Kasumi-1 (cell line): ENCODE data around the gene RGS16.

Experiments
- DNase-seq, 2 experiments: peaks; one replicate each; lab custom pipeline; 2025; lab: John Stamatoyannopoulos, UW

RGS16 gene

DNA sequence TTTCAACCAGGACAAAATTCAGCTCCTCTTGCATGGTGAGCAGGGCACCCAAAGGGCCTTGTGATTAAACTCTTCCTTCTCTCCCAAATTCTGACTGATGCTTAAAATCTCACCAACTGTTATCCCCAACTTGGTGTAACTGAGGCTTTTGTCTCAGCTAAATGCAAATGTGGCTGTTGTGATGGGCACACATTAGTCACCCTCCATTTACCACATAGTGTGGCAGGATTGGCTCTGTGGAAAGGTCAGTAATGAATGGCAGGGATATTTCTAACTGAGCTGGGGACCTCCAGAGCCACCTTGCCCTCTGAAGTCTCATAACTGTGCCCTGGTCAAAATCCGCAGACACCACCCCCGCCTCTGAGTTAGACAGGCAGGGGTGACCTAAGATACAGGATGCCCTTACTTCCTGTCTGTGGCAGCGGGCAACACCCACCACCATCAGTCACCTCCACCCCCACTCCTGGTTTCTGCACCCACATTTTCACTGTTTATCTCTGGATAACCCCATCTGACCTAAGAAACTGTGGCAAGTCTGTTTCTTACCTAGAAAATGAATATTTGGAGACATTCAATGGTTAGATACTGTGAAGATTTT lies 25.4 kb upstream of the RGS16 start:
- DNase-seq: no peak

DNA sequence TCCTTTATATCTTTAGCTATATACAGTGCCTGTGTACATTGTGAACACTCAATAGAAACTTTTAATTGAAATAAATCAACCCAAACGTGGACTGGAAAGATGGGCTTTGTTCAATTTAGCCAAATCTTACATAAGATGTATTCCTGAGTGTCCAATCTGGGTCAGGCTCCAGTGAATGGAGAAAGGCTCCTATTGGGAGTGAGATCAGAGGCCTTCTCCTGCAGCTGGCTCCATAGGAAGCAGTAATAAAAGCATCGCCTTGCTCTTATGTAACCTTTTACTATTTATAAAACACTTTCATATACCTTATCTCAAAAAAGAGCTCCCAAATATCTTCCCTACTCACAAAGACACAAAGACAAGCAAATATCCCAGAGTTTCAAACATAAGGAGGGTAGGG lies 24.9 kb upstream of the RGS16 start:
- no peak for DNase-seq

DNA sequence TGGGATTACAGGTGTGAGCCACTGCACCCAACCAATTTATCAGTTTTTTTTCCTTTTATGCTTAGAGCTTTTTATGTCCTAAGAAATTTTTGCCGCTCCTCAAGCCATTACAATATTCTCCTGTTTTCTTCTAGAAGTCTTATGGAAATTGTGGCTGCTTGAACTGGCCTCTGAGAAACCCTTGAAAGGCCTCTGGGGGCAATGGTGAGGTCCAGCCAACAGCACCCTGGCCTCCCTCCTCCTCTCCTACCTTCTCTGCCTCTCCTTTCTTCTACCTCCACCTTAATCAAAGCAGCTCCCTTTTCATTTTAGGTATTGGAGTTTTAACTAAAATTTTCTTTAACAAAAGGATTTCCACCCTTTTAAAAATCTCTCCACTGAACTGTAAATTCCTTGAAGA lies 24.5 kb upstream of the RGS16 start:
- no peak for DNase-seq

DNA sequence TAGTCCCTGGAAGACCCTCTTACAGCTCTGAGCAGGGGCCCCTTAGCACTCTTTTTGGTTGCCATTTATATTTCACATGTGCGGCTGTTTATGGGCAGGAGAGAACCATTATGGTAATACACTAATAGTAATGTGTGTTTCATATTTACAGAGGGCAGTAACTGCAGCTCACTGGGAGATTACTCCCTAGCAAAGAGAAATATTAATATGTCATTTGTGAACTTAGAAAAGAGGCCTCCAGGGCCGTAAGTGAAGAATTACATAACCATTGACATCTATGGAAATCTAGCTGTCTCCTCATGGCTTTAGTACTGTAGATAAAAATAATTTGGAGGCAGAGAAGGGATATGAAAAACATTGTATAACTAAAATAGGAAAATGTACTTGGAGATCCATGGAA lies 23.4 kb upstream of the RGS16 start:
- no peak for DNase-seq

DNA sequence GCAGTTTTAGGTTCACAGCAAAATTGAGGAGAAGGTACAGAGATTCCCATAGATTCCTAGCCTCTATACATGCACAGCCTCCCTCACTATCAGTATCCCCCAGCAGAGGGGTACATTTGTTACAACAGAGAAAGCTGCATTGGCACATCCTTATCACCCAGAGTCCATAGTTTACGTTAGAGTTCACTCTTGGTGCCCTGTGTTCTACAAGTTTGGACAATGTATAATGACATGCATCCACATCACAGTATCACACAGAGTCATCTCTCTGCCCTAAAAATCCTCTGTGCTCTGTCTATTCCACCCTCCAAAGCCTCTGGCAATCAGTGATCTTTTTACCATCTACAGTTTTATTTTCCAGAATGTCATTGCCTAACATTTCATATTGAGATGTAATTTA lies 22.3 kb upstream of the RGS16 start:
- DNase-seq: no peak

DNA sequence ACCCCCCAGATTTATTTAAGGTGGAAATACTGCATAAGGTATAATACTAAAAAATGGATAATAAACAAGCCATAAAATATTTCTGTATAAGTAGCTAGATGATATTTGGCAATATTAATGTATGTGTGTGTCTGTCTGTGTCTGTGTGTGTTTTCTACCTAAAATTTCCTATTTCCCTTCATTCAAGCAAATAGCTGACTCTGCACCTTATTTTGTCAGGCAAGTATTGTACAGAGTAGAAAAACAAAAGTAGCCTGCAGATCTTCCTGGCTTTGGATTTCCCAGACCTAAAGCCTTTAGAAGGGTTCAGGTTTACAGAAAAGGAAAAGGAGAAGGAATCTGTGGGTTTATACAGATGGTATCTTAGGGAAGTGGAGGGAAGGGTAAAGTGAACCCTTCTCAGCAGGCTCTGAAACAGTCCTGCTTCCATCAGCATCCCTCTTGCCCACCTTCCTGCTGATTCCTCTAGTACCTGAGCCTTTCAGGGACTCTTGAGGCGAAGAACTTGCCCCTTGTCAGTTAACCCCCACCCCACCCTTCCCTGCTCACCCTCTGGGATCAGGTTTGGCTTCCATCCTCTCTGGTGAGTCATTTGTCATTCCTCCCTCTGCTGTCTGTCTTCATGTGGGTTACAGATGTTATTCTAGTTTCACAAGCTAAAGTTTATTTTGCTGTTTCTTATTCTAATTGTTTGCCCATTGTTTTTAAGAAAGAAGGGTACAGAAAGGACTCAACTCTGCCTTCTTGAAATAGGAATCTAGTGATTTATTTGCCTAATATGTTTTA lies 21.7 kb upstream of the RGS16 start:
- no peak for DNase-seq

DNA sequence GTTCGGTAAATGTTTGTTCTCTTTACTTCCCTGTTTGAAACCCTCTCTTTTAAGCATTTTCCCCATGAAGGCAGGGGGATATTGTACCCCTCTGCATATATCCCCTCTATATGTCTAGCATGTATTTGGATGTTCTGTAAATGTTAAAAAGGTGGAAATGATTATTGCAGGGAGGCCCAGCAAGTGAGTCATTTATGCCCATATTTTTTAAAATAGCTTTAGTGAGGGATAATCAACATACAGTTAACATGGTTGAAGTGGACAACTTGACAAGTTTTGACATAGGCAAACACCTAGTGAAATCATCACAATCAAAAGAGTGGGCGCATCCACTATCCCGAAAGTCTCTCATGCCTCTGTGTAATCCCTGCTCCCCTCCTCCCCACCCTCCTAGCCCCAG lies 20.8 kb upstream of the RGS16 start:
- no peak for DNase-seq

DNA sequence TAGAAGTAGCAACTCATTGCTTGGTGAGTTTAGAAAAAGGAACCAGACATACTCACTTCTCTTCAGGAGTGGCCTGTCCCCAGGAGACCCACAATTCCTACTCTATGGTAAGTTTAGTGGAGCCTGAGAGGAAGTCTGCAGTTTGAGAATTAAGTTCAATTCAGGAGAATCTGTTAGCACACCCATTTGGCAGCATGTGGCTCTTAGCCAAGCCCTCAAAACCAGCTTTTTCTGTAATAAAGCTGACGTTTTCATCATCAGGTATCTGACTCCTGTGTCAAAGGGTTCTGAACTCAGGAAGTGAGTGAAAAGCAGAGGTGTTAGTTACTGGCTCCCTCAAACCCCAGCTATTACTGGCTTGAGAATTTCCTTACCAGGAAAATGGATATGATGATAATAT lies 20.4 kb upstream of the RGS16 start:
- peak; percentile 12 to 21 for DNase-seq

DNA sequence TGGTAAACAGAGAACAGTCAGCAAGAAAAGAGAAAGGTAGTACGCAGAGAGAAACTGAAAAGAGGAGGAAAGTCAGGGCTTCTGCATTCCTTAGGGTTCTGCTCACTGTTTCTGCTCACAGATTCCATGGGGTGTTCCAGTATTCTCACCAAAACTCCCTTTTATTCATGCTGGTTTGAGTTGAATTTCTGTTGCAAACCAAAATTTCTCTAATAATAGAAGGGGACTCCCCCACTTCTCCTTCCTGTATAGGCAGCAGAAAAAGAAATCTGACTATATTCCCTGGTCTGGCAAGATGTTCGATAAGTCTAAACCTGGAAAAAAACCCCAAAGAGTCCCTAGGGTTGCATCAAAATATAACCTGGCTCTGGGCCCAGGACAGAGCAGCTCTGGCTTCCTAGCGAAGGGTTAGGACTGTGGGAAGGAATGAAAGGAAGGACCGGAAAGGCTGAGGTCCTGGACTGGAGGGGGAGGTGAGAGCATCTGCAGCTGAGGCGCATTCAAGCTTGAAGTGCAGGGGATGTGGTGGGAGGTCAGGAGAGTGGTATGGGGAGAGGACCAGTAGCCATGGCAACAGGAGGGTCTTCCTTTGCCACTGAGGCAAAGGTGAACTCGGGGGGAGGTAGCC lies 18.8 kb upstream of the RGS16 start:
- DNase-seq: no peak

DNA sequence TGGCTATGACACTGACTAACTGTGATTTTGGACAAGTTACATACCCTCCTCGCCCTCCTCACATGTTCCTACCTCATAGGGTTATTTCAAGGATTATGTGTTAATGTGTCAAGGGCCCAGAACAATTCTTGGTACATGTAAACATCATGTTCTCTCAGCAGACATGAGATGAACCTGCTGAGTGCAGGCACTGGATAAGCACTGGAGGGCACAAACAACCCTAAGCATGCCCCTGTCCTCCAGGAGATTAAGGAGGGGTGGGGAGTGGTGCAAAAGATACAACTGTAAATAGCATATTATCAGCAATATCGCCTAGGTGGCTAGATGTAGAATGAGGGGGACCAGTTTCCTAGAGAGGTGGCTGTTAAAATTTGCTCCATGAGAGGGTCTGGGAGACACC lies 17.7 kb upstream of the RGS16 start:
- no peak for DNase-seq

DNA sequence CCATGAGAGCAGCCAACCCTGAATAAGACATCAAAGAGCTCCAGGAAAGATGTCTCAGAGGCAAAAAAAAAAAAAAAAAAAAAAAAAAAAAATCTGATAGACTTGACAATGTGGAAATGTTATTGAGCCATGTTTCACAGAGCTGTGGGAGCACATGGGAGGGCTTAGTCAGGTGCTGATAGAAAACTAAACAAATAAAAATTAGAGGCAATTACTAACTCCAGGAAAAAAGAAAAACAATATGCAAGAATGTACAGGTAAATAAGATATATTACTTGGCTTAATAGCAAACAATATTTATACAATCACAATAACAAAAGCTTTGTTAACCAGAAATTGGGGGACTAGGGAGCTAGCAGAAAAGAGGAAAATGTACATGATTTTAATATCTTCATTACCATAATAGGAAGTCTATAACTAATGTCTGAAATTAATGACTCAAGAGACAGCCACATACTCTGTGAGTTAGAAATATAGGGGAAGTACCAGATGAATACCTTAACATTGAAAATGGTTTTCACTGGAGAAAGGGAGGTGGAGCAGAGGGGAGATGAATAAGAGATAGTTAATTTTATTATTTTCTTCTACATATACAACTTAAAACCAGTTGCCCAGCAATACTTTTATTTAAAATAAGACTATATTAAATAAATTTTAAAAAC lies 16.9 kb upstream of the RGS16 start:
- DNase-seq: no peak

DNA sequence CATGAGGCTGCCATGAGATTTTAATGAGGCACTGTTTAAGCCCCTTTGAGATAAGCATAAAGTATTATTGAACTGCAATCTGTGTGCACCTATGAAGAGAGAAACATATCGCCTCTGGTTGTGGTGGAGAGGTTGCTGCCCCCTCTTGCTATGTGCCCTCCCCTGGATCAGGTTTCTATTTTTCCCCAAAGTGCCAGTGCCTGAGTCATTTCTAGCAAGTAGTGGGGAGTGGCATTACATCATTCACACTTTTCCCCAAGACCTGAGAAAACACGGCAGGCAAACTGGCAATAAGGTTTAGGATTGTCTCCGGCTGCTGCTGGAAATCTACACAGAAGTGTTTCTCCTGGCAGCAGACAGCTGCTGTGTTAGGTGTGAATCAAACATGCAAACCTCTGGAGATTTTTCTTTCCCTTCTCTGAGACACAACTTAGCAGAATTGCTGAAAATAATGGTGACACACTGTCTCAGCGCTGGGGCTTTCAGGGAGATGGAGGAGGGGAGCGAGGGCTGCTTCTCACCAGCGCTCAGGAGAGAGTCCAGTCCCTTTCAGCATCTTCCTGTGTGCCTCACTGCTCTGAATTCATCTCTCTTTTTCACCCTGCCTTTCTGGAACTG lies 13.7 kb upstream of the RGS16 start:
- DNase-seq: no peak

DNA sequence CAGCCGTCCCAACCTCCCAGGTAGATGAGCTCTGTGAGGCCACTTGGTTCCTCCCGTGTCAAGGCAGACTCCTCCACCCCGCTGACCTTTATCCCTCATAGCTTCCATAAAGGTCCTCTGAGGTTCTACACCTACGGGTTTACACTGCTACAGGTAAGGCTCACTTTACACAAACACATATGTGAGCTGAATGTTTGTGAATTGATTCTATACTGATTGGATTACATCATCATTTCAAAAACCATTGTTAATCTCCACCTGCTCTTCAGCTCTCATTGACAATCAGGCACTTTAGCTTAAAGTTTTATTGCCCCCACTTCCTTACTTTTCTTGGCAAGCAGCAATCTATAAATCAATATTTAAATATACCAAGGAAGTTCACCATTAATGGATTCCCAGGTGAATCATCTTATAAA lies 12.8 kb upstream of the RGS16 start:
- no peak for DNase-seq

DNA sequence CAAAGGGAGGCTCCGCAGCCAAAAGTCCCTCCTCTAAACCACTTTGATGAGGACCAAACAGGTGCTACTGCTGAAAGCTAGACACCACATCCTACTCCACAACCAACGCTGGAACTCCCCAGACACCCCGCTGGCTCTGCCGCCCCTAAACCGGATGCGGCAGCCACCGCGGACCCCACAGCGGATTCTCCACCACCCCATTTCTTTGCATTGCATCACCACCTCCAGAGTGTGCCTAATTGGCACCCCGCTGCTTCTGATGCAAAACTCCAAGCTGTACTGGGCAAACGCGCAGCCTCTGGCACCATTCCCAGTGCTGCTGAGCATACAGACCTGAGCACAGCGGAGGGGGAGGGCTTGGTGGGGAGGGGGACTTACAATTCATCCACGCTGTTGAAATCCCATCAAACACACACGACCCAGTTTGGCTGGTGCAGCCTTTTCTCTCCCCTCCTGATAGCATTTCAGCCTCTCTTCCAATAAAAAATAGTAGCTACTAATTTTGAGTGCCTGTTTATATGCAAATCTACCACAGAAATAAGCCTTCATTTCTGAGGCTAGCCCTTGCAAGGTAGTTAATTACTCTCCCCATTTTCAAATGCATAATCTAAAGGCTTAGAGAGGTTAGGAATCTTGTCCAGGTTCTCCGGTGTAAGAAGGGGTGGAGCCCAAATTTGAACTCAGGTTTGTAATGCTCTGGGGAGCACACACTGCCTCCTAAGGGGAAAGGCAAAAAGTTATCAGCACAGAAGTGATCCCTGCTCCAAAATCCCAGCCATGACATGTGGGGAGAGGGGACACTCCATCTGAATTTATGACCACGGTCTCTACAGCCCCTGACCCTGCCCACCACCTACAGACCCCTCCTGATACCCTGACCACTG lies 12.2 kb upstream of the RGS16 start:
- peak; percentile 24 to 79 for DNase-seq

DNA sequence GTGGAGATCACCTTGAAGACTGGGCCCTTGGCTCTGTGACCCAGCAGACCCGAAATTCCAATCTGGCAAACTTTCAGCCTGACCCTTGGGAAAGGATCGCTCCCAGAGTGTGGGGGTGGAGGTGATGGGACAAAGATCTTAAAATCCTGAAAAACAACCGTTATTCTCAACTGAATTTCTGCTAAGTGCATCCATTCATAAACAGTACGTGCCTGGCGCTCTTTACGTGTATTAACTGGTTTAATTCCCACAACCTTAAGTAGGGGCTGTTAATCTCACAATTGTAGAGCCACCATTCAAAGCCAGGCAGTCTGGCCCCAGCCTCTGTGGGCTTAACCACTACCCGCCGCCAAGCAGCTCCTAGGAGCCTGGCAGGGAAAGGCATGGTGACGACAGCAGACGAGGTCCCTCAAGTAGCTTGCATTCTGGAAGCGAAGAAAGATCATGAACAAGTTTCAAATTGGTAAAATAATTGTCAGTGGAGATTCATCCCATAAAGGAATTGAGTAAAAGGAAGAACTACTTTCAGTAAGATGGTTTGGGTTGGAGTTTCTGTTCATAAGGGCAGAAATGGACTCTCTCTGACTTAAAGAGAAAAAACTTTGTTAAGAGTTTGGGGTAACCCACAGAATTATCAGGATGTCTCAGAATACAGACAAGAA lies 11.4 kb upstream of the RGS16 start:
- DNase-seq: no peak

DNA sequence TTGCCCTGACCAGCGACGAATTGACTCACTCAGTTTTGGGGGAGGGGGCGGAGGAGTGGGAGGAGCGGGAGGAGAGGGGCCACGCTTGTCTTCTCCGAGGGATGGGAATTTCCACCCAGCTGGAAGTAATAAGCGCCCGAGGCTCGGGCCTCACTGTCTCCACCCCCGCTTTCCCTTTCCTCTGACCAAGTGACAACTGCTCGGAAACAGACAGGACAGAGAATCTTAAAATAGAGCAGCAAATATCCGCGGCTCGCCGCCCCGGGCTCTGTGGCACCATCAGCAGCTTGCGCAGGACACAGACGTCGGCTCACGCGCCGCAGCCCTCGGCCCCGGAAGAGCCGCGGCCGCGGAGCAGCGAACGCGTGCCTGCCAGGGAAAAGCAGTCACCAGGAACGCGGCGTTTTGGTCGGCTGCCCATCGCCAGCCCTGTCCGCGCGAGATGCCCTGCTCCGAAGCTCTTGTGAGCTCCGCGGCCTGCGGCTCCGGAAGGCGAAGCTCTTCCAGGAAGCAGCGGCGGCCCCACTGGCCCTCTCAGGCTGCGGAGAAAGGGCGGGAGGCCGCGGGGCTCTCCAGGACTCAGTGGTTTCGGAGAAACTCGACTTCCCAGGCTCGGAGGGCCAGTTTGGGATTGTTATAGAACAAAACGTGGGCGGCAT lies 10.7 kb upstream of the RGS16 start:
- peak; percentile 74 to 83 for DNase-seq

DNA sequence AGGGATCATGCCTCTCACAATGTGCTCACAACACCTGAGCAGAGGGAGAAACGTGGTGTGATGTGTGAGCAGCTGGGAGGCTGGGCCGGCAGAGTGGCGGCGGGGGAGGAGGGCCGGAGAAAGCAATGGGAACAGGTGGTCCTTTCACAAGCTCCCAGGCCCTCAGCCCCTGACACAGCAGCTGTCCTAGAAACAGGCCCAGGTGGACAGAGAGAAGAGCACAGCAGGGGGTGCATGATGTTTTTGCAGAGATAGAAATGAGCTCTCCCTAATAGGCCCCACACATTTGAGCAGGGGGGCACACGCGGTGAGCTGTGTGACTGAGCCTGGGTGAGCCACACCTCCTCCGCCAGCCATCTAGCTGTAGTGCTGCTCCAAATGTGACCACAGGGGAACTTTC lies 7.6 kb upstream of the RGS16 start:
- DNase-seq: no peak

DNA sequence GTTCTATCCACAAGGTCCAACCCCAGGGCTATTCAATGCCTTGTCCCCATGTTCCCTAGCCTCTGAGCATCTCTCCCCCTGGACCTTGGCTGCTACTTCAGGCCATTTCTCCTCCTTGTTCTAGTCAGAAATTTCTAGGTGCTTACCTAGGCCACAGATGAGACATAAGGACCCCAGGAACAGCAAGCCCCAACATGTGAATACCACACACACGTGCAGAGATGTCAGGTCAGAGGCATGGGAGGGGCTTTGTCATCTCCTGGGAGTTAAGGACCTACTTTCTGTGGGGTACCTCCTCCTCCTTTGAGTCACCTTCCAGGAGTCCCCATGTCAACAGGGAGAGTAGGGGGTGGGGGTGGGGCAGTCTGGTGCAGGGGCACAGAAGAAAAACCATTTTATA lies 7.1 kb upstream of the RGS16 start:
- no peak for DNase-seq

DNA sequence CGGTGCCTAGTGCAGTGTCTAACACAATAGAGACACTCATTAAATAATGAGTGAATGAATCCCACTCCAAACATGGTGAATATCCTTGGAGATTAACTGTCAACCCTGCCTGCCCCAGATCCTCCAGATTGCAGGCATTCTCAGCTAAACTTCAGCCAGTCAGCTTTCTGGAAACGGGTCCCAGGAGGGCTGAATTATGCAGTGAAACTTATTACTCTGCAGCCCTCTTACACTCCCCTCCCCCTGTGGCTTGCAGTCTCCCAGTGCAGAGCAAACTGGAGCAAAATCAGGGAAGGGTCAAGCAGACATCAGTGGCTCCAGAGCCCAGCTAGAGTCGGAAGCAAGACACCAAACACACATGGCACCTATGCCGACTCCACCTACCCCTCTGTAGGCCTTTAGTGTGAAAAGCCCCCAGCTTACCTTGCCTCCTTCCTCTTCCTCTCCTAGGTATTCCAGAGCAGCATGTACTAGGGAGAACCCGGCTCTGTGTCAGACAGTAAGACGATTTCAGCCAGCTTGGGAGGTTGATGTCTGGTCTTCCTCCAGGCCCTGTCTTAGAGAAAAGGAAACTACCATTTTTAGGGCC lies 6.5 kb upstream of the RGS16 start:
- DNase-seq: no peak
